Epidermal melanocyte (primary cell): ENCODE measurements around the gene EXOC4.

Experiments
- DNase-seq: peaks from one replicate; pipeline ENCODE4 v3.0.0; 2011; ENCODE audit warnings: low spot score; ENCODE audit not compliant: insufficient read length

The EXOC4 gene

DNA sequence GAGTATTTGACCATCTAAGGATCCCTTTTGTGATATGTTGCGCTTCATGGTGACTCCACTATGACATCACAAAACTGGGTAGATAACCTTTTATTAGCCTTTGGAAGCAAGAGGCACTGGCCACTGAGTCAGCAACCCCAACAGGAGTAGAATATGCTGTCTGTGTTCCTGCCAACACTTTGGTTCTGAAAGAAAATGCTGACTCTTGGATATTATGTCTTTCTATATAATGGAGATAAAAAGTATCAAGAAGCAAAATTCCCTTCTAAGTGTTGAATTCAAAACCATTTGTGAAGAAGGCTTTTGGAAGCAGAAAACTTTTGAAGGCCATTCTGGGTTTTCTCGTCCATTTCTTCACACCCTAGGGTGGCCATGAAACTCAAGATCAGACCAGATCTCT, 528.0 kb downstream of the EXOC4 start:
- no peak for DNase-seq

DNA sequence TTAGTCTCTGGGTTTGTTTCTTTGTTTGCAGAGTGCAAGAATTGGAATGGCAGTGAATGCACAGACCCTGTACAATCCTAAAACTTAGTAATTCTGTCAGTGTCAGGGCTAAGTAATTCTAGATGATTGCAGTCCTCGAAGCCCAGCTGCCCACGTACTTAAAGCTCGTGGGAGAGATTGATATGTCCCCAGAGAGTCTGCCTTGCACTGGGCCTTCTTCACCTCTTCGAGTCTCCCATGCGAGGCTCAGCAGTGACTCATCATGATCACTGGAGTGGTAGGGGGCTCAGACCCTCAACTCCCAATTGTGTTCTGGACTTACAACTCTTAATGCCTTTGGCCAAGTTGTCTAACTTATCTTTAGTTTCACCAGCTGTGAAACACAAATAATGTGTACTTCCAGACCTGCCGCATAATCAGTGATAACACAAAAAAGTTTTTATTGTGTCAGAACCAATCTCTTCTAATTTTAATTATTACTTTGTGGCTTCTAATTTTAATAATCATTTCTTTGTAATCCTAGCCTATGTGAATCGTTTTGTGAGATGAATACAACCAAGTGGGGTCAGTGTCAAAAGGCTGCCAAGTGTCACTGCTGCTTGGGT, 528.7 kb downstream of the EXOC4 start:
- DNase-seq, result no peak

DNA sequence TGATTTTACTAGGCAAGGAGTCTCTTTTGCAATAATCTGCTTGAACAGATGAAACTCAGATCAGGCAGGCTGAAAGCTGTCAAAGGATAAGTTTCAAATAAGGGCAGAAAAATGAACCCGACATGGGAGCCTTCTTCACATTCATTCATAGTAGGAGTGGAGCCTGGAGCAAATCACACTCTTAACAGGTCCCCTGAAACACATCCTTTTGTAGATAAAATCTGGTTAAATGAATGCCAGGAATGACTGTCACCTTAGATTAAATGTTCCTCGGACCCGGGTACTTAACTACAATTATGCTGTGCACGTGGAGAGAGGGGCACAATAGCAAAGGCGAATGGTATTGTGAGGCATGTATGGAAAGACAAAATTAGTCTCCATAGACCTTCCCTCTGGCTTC, 529.6 kb downstream of the EXOC4 start:
- no peak for DNase-seq

DNA sequence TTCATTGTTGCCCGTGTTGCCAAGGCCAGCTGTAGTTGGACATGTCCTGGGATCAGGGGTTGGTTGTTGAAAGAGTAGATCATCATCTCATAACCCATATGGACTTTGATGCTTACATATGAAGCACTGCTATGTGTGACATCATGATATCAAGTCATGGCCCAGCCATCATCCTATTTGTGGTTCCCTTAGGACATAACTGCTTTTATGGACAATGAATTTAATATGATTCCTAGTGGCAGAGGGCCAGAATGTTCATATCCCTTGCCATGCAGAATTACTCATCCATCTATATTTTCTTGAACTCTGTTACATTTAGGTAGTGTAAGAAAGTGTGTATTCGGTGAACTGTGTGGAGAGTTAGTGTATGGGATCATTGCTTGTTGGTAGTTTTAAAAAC, 530.4 kb downstream of the EXOC4 start:
- no peak for DNase-seq

DNA sequence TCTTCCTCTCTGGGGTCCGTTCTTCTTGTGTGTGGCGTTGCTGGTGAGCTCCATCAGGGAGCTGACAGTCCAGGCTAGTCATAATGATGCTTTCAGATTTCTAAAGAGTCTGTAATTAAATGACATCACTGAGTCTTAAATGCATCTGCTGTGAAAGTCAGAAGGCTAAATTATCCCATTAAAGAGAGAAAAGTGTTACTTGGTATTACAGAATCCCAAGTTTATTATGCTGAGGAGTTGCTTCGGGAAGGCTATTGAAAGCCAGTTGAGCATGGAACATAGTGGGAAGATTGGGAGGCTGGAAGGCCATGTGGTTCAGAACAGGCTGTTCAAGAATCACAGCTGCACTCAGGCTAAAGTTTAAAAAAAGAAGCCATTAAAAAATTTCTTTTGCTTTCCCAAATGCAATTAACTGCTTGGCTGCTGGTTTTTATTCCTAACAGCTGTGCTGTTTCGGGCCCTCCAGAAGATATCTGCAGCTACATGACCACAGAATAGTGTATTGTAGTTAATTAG, 531.7 kb downstream of the EXOC4 start:
- no peak for DNase-seq

DNA sequence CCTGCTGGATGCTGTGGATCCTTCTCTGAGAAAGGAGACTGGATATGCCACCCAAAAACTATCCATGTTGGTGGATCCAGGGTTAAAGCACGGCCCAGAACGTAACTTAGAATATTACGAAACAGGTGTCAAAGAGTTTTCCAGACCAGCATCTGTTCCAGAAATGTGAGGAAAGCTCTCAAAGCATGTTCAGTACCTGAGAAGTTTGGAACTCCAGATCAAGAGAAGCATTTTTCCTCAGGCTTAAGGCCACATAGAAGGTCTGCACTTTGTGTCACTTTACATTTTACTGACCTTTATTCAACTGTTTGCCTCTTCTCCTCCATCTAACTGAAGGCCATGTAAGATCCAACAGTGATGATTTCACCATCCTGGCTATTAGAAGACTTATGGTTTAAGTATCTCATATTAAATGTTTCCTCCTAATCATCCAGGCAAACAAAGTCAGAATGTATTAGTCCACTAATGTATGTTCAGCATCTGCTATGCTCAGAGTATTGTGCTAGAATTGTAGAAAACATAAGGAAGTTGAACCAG, 533.6 kb downstream of the EXOC4 start:
- no peak for DNase-seq

DNA sequence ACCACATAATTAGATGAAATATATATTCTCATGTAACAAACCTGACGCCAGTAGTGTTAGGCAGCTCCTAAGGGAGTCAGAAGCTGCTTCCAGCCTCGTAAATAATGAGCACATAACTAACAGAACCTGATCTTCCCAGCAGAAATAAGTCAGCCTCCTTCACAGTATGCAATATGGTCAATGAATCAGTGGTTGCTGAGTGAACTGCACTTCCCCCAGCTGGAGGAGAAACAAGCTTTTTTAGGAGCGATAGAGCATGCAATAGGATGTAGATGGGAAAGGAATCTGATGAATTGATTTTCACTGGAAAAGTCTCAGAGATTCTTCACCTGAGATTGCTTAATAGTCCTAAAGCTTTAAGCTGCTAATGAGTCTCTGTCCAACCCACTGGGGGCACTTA, 537.1 kb downstream of the EXOC4 start:
- no peak for DNase-seq

DNA sequence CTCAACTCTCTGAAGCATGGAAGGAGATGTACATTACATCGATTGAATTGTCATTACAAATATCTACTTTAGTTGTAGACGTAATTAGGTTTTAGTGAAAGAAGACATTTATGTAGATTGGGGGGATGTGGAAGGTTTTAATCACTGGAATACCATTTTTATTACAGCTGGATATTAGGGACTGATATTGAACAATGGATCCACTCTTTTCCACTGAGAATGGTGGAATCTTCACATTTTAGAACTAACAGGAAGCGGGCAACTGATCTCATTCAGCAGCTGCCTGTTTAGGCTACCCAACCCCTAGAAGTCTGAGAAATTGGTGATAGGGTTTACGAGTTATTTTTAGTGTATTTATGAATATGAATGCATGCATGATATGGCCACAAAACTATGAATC, 538.0 kb downstream of the EXOC4 start:
- no peak for DNase-seq

DNA sequence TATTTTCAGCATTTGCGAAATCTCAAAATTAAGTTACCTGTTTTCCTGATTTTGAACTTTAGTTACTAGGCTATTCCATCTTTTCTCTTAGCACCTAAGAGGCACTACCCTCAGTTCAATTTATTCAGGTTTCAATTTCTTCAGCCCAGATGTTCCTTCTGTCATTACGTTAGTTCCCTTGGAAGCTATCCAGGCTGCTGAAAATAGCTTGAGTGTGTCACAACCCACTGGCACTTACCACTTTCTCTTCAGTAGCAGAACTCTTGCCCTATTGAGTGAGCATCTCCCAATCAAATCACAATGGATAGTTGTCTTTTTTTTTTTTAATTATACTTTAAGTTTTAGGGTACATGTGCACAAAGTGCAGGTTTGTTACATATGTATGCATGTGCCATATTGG, 541.6 kb downstream of the EXOC4 start:
- no peak for DNase-seq

DNA sequence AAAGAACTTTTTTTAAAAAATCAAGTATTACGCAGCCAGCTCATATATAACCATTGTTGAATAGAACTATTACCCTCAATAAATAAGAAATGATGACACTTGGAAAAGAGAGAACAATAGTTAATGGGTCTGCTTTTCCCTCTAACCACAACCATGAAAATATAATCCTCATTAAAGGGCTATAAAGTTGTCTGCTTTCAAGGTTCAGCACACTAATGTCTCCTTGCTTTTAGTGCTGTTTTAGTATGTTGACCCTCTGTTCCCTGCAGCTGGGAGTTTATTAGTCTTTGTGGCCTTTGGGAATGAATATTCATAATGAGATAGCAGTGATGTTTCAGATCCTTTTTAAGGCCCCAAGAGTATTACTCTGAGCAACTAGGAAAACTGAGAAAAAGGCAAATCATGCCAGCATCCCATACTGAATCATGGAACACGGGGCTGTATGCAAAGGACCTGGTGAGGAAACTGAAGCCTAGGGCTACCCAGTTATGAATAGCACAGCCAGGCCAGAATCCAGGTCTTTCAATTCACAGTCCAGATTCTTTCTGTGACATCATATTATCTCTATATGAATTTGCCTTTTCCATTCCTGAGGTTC, 542.3 kb downstream of the EXOC4 start:
- DNase-seq, result no peak

DNA sequence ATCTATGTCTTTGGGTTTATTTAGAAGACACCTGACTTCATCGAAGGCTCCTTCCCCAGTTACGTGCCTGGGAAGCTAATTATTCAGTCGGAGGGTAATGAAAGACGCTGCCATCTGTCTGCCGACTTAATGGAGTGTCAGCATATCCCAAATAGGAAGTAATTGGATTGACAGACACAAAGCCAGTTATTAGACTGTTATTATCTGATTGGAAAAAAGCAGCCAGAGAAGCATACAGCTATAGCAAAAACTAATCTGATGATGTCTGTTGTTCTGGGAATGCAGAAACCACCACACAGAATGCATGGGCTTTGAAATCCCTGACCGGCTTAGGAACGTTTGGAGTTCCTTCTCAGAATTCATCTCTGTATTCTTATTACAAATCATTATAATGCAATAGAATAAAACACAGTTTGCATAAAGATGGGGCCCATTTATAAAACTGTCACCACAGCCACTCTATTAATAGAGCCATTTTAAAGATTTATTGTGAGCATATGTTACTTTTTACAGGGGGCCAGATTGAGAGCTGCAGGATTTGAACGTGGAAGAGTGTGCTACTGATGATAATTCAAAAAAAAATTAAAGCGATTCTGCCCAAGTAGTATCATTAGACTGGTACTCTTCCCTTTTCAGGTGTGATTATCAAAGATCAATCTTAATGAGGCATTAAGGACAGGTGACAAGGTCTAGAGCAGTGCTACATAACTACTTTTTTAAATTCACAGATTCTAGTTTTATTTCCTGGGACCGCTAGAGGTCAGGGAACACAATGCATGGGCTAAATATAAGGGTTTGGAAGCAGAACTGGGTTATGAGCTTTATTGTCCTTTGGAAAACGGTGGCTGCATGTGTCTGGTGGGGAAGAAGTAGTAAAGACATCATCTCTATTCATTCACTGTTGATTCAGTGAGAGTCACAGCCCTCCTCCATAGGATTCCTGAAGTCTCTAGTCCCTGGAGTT, 544.2 kb downstream of the EXOC4 start:
- DNase-seq, result no peak

DNA sequence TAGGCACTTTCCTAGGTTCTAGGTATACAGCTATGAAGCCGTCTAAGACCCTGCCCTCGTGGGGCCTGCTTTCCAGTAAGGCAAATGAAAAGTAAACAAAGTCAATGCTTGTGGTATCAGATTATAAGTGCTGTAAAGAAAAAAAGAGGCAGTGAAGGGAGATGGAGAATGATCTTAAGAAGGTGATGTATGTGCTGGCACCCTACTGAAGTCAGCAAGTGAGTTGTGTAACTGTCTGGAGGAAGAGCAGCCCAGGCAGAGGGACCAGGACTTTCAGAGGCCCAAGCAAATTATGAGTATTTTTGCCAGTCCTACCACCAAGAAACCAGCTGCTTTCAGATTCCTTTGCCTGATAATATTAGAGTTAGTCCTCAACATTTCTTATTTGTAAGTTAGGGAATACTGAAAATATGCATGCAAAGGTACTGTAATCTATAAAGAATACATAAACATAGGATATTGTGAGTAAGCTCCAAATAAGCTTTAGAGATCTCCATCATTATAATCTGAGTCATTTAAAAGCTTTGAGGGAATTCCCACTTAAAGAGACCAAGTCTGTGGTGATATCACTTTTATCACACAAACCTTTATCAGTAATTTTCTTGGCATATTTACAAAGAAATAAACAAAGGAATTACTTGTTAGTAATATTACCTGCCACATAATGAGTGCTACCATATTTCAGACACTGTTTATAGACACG, 545.1 kb downstream of the EXOC4 start:
- DNase-seq, result no peak

DNA sequence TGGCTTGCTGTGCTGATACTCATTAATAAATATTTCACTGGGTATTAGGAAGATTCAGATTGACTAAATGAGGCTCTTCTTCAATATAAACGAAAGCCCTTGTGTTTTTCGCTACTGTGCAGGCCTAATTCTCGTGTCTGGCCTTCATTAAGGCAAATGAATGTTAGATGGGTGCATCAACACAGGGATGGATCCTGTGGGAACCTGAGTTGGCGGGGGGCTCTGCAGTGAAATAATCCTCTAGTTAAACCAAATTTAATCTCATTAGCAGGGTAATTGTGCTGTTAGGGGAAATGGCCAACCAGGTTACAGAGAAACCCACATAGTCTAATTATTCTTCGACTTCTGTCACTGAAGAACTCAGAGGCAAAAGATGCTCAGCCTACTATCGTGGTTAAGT, 548.5 kb downstream of the EXOC4 start:
- no peak for DNase-seq

DNA sequence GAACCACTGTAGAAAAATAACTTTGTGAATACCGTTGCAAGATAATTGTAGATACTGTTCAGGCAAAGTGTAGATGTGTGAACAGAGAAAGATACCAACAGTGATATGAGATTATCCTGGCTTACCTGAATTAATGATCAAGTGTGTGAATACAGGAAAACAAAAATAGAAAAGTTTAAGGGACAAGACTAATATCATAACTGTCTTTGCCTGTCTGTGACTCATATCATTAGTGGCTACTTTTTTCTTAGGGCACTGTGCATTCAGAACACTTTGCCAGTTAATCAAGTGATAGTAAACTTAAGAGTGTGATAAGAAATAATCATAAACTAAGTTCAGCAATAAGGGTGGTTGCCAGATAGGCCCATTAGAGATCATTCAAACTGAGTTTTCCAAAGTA, 551.2 kb downstream of the EXOC4 start:
- no peak for DNase-seq

DNA sequence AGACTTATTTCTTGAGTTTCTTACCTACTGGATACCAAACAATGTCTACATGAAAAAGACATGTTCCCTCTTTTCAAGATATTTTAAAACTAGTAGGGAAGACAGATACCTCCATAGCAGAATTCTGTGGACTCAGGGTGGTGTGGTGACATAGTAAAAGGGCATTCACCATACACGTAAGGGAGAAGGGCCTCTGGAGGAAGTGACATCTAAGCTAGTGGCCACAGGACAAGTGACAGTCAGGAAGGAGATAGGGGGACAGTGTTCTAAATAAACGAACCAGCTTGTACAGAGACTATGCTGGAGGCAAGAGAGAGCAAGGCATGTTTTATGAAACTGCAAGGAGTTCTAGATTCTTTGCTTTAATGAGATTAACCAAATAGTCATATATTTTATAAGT, 552.5 kb downstream of the EXOC4 start:
- no peak for DNase-seq

DNA sequence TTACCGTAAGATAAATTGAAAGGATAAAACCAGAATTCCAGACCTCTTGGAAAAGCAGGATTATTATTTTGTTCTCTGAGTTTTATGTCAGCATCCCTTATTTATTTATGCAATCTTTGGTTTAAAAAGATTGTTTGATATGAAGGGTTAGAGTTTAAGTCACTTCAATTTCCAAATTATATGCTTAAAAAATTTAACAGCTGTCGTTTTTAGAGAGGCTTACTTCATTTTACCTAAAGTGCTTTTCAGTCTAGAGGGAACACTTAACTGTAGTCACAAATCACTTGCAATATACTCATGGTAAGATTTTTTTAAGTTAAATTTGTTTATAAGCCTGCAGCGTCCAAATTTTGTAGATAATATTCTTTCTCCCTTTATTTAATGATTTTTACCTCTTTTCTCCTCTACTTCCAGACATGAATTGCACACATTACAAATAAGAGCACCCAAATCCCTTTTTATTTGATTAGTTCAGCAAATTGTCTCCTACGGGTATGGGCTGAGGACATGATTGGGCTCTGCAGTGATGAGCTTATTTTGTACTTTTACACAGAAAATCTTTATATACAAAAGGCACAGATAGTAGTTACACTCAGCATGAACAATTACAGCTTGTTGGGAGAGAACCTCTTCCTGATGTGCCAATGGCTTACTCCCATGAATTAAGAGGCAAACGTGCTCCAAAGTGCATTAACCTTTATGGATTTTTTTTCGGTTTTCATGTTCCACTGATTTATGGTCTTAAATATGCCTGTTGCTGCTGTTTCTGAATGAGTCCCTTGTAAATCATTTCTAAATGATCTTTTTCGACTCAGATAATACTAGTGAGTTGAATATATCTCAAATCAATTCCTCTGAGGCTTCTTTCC, 555.0 kb downstream of the EXOC4 start:
- DNase-seq, result no peak

DNA sequence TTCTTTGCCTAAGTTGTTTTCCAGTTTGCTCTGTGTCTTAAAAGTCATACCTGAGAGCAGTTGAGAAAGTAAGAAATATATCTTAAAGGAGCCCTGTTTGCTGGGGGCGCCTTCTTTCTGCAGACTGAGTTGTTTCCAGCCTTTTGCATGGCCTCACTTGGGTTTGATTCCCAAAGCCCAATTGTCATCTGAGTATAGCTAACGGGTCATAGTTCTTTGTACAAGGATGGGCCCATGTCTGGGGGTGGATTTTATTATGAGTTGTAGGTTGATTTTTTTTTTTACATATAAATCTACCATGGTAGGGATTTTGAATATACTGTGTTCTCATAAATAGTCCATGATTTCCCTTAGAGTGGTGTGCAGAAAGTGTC, 555.6 kb downstream of the EXOC4 start:
- DNase-seq, result no peak

DNA sequence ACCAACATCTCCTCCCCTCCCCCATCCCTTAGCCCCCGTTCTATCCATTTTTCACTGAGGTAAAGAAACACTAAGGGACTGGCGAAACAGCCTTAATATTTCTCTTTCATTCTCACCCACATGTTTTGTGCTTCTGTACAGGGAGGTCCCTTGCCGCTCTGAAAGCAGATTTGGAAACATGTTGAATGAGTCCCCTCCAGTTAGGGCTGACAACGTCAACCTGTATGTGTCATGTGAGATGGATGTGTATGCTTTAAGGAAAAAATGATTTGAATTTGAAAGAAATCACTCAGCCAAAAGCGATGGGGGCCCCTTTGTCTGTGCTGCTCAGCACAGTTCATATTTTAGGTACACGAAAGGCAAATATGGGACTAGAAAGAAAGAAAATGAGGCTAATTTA, 560.0 kb downstream of the EXOC4 start:
- no peak for DNase-seq

DNA sequence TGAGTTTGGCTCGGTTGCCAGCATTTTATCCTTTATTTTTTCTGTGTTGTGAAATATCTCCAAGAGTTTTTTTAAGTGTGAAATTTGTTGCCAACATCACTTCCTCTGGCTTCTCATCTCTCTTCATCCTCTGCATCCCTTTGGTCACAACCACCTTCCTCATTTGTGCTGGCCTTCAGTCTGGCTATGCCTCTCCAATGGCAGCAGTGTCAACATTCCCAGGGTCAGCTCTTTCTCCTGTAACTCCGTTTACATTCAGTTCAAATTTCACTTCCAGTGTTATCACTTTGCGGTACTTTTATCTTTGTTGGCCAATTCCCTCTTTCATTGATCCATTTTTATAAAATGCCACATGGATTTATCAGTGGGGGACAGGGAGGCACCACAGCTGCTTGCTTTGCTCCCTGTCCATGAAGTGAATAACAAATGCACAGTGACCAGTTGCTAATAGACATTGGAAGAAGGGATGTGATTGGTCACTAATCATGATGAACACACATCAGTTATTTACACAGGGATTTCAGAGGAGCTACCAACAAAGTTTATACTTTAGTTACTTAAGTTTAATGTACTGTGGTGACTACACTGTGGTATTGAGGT, 562.8 kb downstream of the EXOC4 start:
- DNase-seq, result no peak

DNA sequence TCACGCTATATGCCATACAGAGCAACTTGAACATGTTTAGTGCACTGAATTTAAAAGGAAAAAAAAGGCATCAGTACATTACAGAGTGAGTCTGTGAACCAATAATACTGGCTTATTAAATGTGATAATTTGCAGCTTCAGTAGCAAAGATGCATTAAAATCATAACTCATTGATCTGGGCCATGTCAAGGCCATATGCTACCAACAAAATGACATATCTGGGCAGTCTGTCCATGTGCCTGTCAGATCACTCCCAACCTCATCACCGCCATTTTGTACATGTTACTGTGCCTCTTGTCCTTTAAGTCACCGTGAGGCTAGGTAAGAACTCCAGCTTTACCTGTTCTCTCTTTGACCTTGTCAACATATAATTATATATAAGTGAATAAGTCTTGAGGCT, 566.8 kb downstream of the EXOC4 start:
- DNase-seq, result no peak
